SK-N-DZ (cell line): ENCODE measurements around the gene RCL1.

Source experiments
- DNase-seq: peaks from one replicate; pipeline ENCODE4 v3.0.0-alpha.2; 2015; ENCODE audit warnings: low spot score

Gene RCL1

GRCh38 chr9:4842213-4842612, 49.5 kb downstream of the RCL1 start:
- DNase-seq, result no peak

DNA sequence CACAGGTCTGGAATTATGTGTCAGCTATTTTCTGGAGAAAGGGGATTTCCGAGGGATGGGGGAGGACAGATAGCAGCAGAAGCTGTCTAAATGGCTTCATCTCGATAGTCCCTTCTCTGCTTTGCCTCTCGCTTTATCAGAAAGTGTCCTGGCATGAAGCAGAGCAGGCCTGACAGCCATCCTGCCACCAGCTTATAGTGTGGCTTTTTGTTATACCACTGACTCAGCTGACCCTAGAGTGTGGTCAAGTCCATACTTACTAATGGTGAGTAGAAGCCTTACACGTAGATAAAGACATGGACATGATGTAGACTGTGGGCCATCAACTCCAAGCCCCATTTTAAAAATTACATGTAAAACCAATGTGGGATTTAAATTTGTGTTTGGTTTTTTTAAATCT, 50.0 kb downstream of the RCL1 start:
- DNase-seq, result no peak

GRCh38 chr9:4844056-4844838, 51.5 kb downstream of the RCL1 start:
- DNase-seq, result no peak

DNA sequence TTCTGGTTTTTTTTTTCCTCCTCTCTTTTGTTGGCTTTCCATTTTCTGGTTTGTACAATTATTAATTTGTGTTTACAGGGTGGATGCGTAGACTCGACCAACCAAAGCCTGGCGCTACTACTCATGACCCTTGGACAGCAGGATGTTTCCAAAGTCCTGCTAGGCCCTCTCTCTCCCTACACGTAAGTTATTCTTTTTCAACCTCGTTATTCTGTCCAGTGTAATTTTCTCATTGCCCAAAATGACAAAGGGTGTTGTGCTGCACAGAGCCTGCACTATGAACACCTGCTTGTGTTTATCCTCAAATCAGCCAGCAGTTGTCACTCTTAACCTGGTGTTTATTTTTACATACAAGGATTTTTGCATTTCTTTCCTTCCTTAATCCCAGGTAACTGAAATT, 56.6 kb downstream of the RCL1 start:
- DNase-seq, result no peak

DNA sequence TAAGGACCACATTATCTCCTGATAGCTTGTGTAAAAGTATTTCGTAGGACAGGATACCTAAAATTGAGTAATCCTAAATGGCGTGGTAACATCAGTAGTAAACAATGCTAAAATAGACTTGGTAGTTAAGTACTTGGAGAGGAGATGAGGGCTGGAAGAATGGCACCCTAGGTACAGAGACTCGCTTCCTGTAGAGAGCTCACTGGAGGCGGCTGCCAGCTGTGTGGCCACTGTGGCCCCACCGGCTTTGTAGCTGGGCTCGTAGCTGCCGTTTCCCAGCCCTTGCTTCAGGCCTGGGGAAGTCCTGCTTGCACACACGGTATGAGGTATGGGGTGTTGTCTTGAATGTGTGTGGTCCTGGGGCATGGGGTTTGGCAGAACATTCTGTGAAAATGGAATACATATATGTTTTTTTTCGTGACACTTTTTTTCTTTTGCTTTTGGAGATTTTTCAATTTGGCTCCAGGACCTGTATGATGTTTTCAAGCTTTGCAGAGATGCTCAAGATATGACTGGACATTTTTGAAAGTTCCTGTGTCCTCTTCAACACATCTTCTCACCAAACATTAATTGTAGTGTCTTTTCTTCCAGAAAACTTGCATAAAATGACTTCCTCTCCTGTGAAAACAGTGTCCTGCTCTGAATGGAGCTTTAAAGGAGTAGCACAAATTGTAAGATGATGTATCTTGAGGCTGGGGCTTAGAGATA, 58.0 kb downstream of the RCL1 start:
- no peak for DNase-seq

- DNase-seq, result no peak
Observed at GRCh38 chr9:4852419-4852818, 59.7 kb downstream of the RCL1 start.

DNA sequence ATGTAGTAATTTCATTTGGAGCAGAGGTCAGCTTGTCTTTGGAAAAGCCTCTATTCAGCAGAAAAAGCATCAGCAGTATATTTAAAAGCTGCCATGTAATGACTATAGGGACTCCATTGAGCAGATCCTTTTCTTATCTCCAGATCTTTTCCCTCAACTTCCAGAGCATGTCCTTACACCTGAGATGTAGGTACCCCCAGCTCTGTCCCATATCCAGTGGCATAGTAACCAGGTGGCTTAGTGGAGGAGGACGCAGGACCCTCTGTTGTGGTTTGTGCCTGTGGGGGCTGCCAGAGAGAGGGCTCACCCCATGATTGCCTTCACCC, 61.5 kb downstream of the RCL1 start:
- DNase-seq, result no peak

DNA sequence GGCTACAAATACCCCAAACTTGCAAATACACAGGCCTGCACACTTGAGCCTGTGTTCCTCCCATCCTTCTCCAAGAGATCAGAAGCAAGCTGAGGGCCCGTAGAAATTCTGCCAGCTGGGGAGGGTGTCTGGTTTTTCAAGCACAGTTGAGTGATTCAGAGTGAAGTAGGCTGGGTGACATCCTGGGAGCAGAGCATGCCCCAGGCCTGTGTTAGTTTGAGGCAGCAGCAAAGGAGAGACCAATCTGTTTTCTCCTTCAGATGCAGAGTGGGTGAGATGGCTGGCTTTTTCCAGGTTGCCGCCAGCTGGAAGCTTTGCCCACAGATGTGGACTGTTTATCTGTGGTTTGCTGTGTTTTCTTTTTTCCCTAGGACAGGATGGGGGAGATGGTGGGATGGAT, 63.1 kb downstream of the RCL1 start:
- DNase-seq, result no peak

DNA sequence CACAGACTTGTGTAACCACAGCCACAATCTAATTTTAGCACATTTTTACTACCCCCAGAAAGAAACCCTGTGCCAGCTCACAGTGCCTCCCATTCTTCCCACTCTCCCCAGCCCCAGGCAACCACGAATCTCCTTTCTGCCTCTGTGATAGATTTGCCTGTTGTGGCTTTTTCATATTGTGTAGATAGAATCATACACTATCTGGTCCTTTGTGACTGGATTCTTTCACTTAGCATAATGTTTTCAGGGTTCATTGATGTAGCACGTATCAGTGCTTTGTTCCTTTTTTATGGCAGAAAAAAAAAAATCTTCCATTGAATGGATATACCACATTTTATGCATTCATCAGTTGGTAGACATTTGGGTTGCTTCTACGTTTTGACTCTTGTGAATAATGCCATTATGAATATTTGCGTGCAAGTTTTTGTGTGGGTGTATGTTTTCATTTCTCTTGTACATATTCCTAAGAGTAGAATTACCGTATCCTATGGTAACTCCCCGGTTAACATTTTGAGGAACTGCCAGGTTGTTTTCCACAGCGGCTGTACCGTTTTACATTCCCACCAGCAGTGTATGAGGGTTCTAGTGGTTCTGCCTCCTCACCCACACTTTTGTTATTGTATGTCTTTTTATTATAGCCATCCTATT, 64.5 kb downstream of the RCL1 start:
- DNase-seq, result no peak

GRCh38 chr9:4859035-4859434, 66.3 kb downstream of the RCL1 start:
- no peak for DNase-seq

GRCh38 chr9:4860383-4860782, 67.6 kb downstream of the RCL1 start:
- DNase-seq, result no peak

DNA sequence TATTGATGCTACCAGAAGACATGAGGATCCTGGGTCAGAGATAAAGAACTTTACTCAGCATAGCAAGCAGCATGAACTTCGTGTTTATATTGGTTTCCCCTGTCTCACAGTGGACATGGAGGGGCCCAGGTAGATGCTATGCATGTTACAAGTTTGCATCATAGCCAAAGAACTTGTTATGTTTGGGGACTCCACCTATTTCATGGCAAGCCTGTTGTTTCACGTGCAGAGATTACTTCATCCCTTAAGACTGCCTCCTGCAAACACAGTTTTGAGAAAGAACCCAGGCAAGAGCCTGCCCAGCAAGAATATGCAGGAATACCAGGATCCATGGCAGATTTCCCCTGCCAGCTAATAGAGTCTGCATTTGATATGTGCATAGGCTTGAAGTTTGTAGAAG, 68.4 kb downstream of the RCL1 start:
- no peak for DNase-seq

GRCh38 chr9:4861736-4862451, 69.2 kb downstream of the RCL1 start:
- no peak for DNase-seq

DNA sequence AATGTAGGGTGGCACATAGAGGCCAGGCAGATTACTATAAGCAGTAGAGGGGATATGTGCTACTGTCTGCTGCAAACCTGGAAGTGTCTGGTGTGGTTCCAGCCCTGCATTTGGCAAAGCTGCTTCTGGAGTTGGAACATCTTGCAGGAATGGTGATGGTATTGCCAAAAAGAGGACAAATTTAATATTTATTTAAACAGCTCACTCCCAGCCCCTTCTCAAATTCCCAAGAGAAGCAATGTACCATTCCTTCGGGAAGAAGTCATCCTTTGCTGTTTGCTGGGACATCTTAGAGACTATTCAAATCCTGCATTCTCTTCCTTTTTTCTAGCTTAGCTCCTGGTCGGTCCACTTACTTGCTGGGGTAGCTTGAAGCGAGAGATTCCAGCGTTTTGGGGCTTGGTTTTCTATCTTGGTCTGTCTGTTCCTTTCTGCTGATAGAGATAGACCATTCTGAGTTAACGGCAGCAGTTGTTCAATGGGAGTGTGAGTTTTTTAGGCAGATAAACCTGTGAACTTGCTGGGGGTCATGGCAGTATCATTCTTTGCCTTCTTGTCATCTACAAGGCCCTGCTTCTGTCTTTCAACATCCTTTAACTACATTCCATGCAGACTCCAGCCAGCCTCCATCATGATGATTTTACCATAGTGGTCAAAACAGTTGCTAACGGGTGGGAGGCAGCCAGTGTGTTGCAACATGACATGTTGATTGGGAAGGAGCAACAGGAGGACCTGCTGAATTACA, 69.9 kb downstream of the RCL1 start:
- DNase-seq, result no peak

DNA sequence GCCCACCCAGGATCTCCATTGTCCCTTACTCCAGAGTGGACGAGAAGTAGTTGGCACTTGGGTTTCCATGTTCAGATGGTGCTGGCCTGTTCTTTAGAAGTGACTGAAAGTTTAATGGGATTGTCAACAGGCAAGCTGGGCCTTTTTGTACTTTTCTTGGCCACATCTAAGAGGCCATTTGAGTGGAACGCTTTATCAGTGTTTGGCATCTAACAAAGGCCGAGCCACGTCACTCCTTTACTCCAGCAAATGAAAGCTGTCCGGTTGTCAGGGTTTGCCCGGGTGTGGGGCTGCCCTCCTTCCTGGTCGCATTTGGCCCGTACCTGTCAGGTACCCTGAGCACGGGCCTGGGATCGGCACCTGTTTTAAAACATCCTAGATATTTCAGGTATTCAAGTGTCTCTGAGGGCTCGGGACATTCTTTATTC, 71.5 kb downstream of the RCL1 start:
- DNase-seq, result no peak

GRCh38 chr9:4864698-4865097, 72.0 kb downstream of the RCL1 start:
- no peak for DNase-seq

DNA sequence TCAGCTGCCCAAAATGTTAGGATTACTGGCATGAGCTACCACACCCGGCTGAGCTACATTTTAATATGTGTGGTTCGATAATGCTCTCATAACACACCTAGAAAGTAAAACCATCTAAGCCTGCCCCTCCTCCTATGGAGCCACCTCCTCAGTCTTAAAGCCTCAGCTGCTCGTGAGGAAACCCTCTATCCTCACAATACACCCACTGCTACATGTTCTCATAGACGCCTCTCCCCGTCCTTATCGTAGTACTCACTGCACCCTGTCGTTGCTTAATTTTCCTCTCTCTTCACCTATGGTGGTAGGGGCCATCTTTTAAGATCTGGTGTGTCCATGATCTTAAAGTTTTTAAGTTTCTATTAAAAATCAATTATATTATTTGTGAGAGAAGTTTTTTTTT, 72.9 kb downstream of the RCL1 start:
- no peak for DNase-seq

- DNase-seq, result no peak
Observed at GRCh38 chr9:4866239-4866969, 73.7 kb downstream of the RCL1 start.

- DNase-seq, result no peak
Observed at GRCh38 chr9:4873066-4873465, 80.3 kb downstream of the RCL1 start.

DNA sequence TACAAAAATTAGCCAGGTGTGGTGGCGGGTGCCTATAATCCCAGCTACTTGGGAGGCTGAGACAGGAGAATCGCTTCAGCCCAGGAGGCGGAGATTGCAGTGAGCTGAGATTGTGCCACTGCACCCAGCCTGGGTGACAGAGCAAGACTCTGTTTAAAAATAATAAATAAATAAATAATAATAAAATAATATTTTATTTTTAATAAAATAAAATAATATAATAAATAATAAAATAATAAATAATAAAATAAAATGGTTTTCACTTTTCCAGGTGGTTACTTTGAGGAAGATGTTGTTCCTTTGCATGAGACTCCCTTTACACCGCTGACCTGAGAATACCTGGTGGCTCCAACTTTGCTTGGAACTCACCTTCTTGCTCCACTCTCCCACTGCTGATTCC, 82.8 kb downstream of the RCL1 start:
- no peak for DNase-seq

DNA sequence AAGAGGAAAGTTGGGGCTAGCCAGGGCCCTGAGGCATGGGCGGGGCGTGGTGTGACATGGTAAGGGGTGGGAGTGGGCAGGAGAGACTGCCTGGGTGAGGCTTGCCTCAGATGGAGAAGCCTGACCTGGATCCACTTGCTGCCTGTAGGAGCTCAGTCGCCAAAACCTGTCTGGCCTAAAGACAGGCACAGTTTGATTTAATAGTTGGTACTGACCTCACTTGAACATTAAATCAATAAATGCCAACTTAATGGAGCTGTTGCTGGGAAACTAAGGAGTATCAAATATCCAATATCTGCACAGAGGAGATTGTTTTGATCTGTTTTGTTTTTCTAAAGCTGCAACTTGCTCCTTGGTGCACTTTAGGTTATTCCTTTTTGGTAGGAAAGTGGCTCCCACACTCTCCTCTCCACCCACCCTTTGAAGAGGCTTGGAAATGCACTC, 86.4 kb downstream of the RCL1 start:
- no peak for DNase-seq
